ENCODE measurements around the gene CDK5. TPM values are rescaled to one million over a fixed set of nuclear protein-coding genes. Genes with fewer than 3 reads are reported as not detected.

The CDK5 gene
- total and polyA plus RNA-seq, 9 of the 15 experiments (the other 6 are each of a cell fraction or from before 2014, with no cell fraction given): 3.2 to 38.0 (median 27.5) TPM

- TF ChIP-seq ZHX1 (conservative IDR thresholded peaks at IDR 0.05; ENCODE audit: low read length) (no peak; the same call in 1 of the 2 replicates), DNMT1 (IDR thresholded peaks at IDR 0.05) (no peak), NRF1 (conservative IDR thresholded peaks at IDR 0.05 in 1 of 2, IDR thresholded peaks at IDR 0.05 in 1 of 2) (peak; percentile 90 to 92), ZNF707 (CRISPR knock-in tag; conservative IDR thresholded peaks at IDR 0.05) (no peak), PHF20 (IDR thresholded peaks at IDR 0.05; ENCODE audit: partially characterized antibody) (no peak), RNF2 (IDR thresholded peaks at IDR 0.05) (no peak; the same call in 1 of the 2 replicates), NUFIP1 (IDR thresholded peaks at IDR 0.05; ENCODE audit: partially characterized antibody) (no peak), PML (IDR thresholded peaks at IDR 0.05; ENCODE audit: low read length) (0 out of 2 replicates have a peak, but pooled peaks have one; percentile 19), DLX4 (CRISPR knock-in tag; IDR thresholded peaks at IDR 0.05) (no peak), TEAD1 (CRISPR knock-in tag; IDR thresholded peaks at IDR 0.05) (peak; percentile 18 to 80; a peak in 3 of 4 replicates), PHB (CRISPR knock-in tag; IDR thresholded peaks at IDR 0.05) (0 out of 2 replicates have a peak, but pooled peaks have one; percentile 29), TGIF2 (CRISPR knock-in tag; IDR thresholded peaks at IDR 0.05) (peak; percentile 72), RCOR1 (IDR thresholded peaks at IDR 0.05; ENCODE audit: borderline replicate concordance in 1 of 2, low read depth in 2 of 2, low read length in 2 of 2) (peak in 1 of 2 experiments; percentile 66; a peak in 1 of 4 replicates), BRF2 (IDR thresholded peaks at IDR 0.05; ENCODE audit: borderline replicate concordance, insufficient read depth, insufficient read length) (no peak), CSDE1 (IDR thresholded peaks at IDR 0.05) (no peak), SMARCE1 (IDR thresholded peaks at IDR 0.05) (no peak; the same call in none of the 2 replicates), NFE2L1 (tag; IDR thresholded peaks at IDR 0.05; ENCODE audit: borderline replicate concordance, low read depth) (no peak), TBP (optimal IDR thresholded peaks at IDR 0.05; ENCODE audit: low read depth, low read length) (peak; percentile 77), DDX20 (tag; IDR thresholded peaks at IDR 0.05; ENCODE audit: low read depth) (no peak), JUNB (CRISPR knock-in tag; conservative IDR thresholded peaks at IDR 0.05) (0 out of 2 replicates have a peak, but pooled peaks have one; percentile 24), ZNF518B (CRISPR knock-in tag; IDR thresholded peaks at IDR 0.05) (no peak)
Observed at GRCh38 chr7:151057989-151058780, 488 bp upstream of the CDK5 start (continued).

All from K562 (cell line).